AG20443 (cell line): ENCODE data around the gene DAND5.
"Not testable (repeated sequence)": the region's sequence is repeated elsewhere in the genome, so short reads cannot be mapped to it uniquely, and the experiment has no call there.

Experiments used
- DNase-seq: peaks from one replicate; pipeline ENCODE4 v3.0.0; 2012; ENCODE audit warnings: low spot score, mixed read lengths

Gene DAND5

DNA sequence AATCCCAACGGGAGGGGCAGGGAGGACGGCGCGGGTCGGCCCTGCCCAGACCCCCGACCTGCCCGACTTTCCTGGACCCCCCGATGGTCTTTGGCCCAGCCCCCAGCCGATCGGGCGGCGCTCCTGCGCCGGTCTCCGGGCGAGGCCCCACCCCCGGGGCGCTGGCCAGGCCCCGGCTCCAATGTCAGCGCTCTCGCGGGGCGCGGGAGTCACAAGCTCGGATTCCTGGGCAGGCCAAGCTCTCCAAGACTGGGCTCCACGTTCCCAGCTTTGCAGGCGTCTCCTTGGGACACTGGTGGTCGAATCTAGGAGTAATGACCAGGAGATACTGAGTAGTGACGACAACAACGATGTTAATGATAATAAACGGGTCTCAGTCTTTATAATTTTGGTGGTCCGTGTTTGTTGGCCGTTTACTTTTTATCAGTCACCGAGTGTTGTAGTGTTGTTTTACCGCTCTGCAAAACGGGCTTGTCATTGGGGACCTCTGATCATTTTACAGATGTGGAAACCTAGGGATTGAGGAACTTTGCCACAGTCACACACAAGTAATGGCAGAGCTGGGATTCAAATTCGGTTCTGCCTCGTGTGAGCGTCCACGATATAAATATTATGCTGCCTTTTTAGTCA lies 23.2 kb upstream of the DAND5 start:
- peak; percentile 89 for DNase-seq

DNA sequence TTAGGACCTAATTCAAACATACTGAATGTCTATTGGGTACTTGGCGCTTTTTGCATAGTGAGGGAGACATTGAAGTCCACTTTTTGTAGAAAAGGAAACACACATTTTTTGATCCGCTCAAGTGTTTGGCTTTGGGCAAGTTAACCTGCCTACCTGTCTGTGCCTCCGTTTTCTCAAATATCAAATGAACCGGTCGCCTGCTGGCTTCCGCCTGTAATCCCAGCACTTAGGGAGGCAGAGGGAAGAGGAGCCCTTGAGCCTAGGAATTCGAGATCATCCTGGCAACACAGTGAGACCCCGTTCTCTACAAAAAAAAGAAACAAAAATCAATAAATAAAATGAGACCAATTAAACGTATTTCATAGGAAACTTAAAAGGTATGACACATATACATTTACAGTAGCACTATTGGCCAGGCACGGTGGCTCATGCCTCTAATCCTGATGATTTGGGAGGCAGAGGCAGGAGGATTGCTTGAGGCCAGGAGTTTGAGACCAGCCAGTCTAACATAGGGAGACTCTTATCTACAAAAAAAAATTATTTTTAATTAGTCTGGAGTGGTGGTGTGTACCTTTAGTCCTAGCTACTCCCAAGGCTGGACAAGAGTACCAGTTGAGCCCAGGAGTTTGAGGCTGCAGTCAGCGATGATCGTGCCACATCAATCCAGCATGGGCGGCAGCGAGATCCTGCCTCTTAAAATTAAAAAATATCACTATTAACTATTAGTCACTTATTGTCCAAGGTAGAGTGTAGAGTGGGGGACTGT lies 22.5 kb upstream of the DAND5 start:
- no peak for DNase-seq

DNA sequence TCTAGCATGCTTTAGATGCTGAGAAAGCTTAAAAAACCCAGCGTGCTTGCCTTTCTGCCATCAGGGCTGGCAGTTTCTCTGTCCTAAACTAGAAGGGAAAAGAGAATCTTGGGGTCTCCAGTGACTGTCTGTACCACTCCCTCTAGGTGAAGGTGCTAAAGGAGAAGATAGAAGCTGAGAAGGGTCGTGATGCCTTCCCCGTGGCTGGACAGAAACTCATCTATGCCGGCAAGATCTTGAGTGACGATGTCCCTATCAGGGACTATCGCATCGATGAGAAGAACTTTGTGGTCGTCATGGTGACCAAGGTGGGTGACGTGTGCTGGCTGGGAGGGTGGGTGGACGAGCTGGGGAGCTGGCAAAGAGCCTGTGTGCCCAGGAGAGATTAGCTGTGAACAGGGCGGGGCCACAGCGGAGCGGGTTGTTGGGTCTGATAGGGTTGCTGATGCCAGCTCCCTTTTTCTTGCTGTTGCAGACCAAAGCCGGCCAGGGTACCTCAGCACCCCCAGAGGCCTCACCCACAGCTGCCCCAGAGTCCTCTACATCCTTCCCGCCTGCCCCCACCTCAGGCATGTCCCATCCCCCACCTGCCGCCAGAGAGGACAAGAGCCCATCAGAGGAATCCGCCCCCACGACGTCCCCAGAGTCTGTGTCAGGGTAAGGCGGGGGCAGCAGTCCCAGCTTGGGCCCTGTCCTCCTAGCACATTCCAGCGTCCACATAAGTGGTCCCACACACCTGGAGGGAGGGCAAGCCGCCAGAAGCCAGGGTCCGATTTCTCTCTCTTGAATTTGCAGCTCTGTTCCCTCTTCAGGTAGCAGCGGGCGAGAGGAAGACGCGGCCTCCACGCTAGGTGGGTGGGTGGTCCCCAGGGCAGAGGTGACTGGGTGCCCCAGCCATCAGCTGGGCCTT lies 21.4 kb upstream of the DAND5 start:
- no peak for DNase-seq

DNA sequence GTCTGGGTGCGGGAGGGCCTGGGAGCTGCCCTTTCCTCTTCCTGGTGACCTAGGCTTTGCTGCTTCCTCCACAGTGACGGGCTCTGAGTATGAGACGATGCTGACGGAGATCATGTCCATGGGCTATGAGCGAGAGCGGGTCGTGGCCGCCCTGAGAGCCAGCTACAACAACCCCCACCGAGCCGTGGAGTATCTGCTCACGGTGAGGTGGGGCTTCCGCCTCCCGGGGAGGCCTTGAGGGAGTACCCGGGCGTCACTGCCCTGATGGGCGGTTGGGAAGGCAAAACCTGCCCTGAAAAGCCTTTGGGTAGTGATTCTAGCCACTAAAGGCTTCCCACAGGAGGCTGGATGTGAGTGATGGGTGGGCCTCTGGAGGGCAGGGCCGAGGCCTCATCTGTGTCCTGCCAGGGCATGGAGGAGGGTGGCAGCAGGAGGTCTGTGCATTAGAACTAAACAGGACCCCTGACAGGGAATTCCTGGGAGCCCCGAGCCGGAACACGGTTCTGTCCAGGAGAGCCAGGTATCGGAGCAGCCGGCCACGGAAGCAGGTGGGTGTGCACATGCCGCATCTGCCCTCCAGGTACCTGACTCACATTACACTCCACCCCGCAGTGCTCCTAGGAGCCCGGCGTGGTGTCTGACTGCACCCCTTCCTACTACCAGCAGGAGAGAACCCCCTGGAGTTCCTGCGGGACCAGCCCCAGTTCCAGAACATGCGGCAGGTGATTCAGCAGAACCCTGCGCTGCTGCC lies 20.6 kb upstream of the DAND5 start:
- DNase-seq: no peak

DNA sequence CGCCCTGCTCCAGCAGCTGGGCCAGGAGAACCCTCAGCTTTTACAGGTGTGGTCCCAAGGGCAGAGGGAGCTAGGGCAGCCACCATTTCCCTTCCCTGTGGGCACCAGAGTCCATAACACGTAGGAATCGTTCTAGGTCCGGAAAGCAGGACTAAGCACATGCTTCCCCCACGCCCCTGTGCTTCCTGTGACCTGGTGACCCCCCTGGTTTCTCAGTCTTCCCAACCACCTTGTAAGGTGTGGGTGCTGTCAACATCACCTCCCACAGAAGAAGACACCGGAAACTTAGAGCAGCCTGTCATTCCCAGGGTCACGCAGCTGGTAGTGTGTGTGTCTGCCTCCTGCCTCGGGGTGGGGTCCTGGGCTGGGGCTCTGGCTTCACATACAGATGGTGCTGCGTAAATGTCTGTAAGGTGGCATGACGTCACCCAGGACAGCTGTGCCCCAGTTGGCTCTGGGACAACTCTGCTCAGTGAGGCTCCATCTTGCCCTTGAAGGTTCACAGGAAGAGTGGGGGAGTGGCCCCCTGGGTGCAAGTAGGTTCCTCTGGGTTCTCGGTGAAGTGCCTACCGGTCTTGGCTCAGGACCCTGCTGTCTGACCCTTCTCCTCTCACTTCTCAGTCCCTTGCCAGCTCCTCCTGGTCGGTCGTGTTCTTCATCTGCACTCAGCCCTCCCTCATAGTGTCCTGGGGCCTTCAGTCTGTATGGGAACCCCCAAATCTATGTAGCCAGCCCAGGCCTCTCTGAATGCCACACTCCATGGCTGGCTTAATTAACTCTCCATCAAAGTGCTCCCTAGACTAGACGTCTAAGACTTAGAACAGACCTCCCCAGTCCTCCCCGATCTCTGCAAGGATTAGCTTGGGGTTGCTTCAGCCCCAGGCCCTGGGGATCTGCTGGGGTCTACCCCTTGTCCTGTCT lies 19.8 kb upstream of the DAND5 start:
- DNase-seq: no peak

DNA sequence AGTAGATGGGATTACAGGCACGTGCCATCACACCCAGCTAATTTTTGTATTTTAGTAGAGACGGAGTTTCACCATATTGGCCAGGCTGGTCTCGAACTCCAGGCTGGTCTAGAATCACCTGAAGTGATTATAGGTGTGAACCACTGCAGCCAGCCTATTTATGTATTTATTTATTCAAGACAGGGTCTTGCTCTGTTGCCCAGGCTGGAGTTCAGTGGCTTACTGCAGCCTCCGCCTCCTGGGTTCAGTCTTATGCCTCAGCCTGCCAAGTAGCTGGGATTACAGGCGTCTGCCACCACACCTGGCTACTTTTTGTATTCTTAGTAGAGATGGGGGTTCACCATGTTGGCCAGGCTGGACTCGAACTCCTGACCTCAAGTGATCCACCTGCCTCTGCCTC lies 17.3 kb upstream of the DAND5 start:
- DNase-seq: not testable (repeated sequence)

DNA sequence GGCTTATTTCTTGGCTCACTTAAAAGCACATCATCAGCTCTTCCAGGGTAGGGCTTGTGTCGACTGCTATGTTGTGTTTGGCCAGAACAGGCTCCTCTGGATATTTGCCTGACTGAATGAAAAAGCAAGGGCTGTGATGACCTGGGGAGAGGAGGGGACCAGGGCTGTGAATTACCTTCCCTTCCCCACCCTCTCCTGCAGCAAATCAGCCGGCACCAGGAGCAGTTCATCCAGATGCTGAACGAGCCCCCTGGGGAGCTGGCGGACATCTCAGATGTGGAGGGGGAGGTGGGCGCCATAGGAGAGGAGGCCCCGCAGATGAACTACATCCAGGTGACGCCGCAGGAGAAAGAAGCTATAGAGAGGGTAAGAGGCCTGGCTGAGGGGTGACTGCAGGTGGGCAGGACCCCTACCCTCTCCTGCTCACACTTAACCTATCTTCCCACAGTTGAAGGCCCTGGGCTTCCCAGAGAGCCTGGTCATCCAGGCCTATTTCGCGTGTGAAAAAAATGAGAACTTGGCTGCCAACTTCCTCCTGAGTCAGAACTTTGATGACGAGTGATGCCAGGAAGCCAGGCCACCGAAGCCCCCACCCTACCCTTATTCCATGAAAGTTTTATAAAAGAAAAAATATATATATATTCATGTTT lies 16.8 kb upstream of the DAND5 start:
- DNase-seq: peak; percentile 83

DNA sequence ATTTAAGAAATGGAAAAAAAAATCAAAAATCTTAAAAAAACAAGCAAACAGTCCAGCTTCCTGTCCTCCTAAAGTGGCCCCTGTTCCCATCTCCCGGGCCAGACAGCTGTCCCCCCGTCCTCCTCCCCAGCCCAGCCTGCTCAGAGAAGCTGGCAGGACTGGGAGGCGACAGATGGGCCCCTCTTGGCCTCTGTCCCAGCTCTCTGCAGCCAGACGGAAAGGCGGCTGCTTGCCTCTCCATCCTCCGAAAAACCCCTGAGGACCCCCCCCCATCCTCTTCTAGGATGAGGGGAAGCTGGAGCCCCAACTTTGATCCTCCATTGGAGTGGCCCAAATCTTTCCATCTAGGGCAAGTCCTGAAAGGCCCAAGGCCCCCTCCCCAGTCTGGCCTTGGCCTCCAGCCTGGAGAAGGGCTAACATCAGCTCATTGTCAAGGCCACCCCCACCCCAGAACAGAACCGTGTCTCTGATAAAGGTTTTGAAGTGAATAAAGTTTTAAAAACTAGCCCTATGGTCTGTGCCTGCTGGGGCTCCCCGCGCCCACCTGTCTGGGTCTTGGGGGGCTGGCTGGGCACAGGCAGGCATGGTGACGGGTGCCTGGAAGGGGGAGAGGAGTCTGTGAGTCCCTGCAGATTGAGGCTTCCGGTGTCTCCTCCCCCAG lies 16.1 kb upstream of the DAND5 start:
- peak; percentile 42 for DNase-seq

DNA sequence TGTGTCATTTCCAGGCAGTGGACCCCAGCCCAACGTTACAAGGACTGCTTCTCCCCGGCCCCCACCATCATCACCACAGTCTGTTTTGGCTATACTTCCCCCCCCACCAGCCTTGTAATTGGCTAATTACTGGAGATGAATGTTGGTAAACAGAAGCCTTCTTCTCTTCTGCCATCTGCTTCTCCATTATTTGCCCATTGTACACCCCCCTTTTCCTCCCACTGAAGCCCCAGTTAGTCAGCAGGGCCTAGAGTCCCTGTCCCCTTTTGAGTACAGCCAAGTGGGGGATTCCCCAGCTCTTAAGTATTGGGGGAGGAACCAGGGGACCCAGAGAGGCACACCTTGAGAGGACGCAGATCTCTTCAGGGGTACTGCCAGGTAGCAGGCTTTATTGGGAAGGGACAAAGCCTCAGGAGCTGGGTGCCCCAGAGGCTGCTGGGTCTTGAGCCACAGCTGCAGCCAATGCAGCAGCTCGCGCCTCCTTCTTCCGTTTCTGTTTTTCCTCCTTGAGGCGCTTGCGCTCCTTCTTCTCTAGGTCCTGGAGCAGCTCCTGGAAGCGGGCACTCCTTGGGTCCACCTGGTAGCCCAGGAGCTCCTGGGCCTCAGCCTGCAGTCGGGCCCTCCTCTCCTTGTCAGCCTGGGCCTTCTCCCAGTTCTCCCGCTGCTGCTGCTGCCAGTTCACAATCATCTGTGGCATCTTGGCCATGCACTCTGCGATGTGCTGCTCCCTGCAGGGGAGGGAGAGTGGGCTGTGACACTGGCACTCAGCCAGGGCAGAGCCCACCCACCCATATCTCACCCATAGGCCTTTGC lies 15.4 kb upstream of the DAND5 start:
- DNase-seq: no peak

DNA sequence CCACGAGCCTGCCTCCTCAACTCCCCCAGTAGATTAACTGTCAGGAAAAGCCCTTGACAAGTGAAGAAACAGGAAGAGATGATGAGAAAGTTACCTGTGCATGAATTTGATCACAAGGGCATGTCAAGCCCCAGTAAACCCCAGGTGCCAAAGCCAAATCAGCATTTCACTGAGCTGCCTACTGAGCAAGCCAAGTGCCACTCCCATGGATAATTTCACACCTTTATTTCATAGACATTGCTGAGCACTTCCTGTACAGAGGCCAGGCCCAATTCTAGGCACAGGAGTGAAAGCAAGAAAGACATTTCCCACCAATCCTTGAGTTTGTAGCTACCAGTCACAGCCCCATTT lies 14.8 kb upstream of the DAND5 start:
- no peak for DNase-seq

DNA sequence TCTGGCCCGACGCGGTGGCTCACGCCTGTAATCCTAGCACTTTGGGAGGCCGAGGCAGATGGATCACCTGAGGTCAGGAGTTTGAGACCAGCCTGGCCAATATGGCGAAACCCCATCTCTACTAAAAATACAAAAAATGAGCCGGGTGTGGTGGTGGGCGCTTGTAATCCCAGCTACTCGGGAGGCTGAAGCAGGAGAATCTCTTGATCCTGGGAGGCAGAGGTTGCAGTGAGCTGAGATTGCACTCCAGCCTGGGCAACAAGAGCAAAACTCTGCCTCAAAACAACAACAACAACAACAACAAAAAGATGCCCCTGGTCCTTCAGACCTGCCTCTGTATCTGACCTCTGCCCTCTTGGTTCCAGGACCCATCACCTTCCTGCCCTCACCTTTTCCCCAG lies 13.8 kb upstream of the DAND5 start:
- not testable (repeated sequence) for DNase-seq

DNA sequence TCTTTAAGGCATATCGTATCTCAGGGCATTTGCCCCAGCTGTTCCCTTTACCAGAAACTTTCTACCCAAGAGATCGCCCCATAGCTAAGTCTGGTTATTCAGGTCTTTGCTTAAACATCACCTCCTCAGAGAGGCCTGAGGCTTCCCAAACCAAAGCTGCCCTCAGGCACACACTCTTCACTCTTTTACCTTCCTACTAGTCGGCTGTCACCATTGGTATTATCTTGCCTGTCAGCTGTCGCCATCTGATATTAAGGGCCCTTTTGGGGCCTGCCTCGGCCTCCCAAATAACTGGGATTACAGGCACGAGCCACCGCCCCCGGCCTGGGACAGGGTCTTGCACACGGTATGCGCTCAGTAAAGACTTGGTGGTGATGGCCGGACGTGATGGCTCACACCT lies 13.4 kb upstream of the DAND5 start:
- no peak for DNase-seq

DNA sequence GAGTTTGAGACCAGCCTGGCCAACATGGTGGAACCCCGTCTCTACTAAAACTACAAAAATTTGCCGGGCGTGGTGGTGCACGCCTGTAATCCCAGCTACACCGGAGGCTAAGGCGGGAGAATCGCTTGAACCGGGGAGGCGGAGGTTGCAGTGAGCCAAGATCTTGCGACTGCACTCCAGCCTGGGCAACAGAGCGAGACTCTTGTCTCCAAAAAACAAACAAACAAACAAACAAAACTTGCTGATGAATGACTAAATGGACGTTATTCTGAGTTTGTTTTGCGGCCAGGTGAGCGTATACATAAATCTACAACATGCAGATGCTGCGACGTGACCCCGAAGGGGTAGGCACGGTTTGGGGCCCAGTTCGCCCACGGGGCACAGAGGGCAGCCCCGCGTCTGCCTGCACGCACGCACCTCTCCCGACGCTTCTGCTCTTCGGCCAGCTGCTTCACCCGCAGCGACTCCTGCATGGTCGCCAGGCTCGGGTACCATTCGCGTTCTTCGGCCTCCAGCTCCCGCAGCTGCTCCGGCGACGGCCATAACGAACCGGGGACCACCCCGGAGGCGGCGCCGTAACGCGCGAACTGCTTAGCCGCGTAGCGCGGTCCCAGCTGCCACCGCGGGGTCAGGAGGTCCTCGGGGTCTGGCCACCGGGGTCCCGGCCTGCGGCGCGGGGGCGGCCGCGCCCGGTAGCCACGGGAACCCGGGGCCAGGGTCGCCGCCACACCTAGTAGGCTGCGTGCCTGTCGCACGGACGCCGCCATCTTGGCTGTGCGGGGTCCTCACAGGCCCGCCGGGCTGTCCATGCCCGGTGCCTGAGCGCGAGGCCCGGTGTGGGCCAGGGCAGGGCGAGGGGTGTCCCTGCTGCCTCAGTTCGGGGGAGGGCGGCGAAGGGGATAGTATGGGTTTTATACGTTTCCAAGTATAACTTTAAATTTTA lies 12.7 kb upstream of the DAND5 start, which contains the start of gene GADD45GIP1:
Gene GADD45GIP1 (minus strand): TSS at position 778 of the 943 bp plus-strand sequence. CDS start 11 bp downstream, at position 767.
- peak; percentile 90 for DNase-seq

DNA sequence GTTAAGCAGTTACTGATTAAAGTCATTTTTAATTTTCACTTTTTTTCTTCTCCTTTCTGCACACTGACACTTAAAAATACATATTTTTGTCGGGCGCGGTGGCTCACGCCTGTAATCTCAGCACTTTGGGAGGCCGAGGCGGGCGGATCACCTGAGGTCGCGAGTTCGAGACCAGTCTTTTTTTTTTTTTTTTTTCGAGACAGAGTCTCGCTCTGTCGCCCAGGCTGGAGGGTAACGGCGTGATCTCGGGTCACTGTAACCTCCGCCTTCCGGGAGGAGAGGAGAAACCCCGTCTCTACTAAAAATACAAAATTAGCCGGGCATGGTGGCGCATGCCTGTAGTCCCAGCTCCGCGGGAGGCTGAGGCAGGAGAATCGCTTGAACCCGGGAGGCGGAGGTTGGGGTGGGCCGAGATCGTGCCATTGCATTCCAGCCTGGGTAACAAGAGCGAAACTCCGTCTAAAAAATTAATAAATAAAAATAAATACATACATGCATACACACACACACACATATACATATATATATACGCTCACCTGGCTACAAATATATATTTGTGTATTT lies 11.9 kb upstream of the DAND5 start:
- DNase-seq: not testable (repeated sequence)

DNA sequence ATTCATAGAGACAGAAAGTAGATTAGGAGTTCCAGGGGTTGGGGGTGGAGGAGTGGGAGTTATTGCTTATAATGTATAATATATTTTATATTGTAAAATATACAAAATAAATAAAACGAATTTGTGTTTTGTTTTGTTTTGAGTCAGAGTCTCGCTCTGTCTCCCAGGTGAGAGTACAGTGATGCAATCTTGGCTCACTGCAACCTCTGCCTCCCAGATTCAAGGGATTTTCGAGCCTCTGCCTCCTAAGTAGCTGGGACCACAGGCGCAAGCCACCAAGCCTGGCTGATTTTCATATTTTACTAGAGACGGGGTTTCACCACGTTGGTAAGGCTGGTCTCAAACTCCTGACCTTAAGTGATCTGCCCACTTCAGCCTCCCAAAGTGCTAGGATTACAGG lies 9.9 kb upstream of the DAND5 start:
- no peak for DNase-seq

DNA sequence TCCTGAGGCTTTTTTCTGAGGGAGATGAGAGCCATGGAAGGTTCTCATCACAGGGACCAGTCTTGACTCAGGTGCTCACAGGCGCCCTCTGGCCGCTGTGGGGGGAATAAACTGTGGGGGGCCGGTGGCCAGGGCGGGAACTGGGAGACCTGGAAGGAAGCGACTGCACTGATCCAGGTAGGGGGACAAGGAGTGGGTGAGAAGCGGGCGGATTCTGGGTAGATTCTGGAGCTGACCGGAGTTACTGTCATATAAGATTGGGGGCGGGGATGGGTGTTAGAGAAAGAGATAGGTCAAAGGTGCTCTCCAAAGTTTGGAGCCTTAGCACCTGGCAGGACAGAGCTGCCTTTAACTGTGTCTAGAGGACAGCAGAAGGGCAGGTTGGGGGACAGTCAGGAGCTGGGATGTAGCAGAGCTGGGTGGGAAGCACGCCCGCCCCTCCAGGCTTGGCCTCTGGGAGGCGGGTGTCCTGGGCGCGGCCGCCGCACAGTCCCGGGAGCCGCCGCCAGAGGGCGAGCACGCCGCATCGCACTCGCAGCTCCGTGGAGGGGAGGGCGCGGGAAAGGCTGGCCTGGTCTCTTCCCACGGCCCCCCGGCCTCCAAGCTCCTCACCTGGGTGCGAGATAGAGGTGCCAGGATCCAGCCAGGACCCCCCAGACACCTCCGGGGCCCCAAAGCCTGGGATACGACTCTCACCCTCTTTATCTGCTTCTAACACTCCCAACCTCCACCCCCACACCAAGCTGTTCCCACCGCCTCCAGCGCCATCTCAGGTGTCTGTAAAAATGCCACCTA lies 4.2 kb upstream of the DAND5 start:
- peak; percentile 90 for DNase-seq

DNA sequence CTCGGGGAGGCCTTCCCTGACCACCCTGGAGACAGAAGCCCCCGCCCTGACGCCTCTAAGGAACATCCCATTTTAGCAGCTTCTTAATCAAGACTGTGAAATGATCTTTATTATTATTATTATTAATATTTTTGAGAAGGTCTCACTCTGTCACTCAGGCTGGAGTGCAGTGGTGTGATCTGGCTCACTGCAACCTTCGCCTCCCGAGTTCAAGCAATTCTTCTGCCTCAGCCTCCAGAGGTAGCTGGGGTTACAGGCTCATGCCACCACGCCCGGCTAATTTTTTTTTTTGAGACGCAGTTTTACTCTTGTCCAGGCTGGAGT lies 3.6 kb upstream of the DAND5 start:
- no peak for DNase-seq
